Measurements from ENCODE around the gene ZBTB7B.
"Not testable (repeated sequence)": the region's sequence is repeated elsewhere in the genome, so short reads cannot be mapped to it uniquely, and the experiment has no call there.

Gene ZBTB7B

GRCh38 chr1:154969246-154969645 lies 33.4 kb upstream of the ZBTB7B start:
- no peak for DNase-seq

DNA sequence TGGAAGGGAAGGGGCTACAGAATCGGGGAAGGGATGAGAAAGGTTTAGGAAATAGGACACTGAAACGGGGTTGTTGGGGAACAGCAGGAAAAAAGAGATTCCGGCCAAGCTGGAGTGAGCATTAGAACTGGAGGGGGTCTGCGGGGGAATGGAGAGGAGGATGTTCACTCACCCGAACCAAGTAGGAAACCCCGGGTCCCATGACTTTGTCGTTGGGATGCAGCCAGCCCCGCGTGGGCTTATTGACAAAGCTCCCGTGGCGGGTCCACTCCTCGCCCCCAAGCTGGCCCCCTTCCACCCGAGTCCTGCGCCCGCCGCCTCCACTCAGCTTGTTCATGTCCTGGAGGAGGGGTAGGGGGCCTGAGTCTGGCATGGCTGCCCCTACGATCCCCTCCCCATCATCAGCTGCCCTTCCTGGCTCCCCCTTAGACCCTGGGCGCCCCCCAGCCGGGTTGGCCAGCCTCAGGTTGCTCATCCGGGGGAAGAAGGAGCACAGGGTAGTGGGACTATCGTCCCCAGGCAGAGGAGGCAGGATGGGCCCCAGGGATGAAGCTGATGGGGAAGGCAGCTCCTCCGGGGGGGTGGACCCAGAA lies 32.6 kb upstream of the ZBTB7B start:
- no peak for DNase-seq

DNA sequence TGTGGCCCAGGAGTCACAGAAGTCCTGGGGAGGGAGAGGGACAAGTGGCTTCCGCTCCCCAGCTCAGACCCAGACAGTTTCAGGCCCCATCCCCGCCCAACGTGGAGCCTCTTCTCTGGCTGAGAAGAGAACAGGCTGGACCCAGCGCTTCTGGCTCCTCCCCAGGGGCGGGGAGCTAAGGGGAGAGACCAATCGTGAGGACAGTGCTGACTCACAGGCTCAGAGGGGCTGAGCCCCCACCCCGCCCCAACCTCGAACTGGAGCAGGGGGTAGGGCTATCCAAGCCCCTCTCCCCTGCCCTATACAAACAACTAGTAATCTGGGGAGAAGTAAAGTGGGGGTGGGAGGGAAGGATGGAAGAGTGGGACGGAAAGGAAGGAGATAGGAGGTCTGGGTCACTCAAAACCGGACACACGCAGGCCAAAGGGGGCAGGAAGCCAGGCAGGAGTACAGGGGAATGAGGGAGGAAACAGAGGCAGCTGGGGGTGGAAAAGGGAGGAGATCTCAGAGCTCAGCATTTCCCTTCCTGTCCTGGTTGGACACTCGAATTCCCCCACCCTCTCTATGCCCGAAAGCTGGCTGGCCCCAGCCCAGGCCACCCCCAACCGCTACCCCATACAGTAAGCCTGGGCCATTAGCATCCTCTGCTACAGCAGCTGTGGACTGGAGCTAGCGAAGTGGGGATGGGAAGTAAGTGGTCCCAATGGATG lies 31.8 kb upstream of the ZBTB7B start, which contains the start of gene SHC1:
SHC1 (minus strand) TSS at position 117 of the 710 bp plus-strand sequence. CDS start 221 bp downstream, outside the sequence.
- DNase-seq: peak; percentile 61 to 78

GRCh38 chr1:154971341-154971998 lies 31.1 kb upstream of the ZBTB7B start:
- no peak for DNase-seq

DNA sequence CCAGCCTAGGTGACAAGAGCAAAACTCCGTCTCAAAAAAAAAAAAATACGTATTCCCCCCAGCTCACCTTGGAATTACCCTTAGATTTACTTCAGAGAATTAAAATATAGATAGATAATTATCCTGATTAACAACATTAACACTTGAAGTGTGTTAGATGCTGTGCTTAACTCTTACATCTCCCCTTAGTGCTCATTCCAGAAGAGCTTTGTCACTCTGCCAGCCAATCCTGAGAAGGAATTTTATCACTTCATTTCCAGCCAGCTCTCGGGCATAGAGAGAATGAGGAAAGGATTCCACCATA lies 30.4 kb upstream of the ZBTB7B start:
- no peak for DNase-seq

- peak in 1 of 2 donors; percentile 23 for DNase-seq
Measured at GRCh38 chr1:154972517-154973343, 29.9 kb upstream of the ZBTB7B start.

- DNase-seq: peak; percentile 59 to 61
Measured at GRCh38 chr1:154973344-154974101, 29.1 kb upstream of the ZBTB7B start.

DNA sequence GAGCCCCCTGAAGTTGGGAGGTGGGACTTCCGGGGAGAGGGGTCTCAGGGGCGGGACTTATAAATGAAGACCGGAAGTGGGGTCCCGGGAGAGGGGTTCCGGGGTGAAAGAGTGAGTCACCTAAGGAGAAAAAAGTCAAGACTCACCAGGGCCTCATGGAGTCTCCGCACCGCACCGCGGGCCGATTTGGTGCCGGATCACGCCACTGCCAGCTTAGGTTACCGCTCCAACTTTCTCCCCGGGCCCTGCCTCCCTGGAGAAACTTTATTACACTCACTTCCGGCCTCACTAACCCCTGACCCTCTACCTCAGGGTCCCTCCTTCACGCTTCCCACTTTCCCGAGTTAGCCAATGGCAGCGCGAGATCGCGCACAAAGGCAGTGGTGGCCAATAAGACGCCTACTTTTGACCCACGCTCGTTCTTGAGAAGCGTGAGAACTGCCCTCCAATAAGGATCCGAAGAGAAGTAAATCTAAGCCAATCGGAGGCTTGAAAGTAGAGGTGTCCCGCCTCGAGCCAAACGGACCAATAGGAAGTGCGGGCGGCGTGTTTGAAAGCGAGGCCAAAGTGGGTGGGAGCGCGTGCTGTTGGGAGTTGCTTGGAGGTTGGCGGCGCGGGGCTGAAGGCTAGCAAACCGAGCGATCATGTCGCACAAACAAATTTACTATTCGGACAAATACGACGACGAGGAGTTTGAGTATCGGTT lies 28.3 kb upstream of the ZBTB7B start, which contains the start of gene CKS1B:
CKS1B (plus strand) TSS at position 580 of the 706 bp plus-strand sequence; CDS start at position 645, 65 bp downstream.
- DNase-seq: peak; percentile 98 to 99

GRCh38 chr1:154974808-154975408 lies 27.7 kb upstream of the ZBTB7B start:
- peak; percentile 87 to 90 for DNase-seq

GRCh38 chr1:154975409-154976059 lies 27.1 kb upstream of the ZBTB7B start:
- no peak for DNase-seq

DNA sequence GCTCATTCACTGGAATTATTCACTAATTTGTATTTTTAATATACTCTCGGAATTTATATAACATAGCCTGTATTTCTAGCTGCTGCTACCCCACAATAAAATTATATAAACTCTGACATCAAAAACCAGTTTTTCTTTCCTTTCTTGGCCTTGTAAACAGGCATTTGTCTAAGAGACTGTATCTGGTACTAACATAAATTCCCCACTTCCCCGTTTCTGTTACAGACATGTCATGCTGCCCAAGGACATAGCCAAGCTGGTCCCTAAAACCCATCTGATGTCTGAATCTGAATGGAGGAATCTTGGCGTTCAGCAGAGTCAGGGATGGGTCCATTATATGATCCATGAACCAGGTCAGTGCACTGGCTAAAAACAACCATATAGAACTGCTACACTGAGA lies 24.8 kb upstream of the ZBTB7B start:
- not testable (repeated sequence) for DNase-seq

DNA sequence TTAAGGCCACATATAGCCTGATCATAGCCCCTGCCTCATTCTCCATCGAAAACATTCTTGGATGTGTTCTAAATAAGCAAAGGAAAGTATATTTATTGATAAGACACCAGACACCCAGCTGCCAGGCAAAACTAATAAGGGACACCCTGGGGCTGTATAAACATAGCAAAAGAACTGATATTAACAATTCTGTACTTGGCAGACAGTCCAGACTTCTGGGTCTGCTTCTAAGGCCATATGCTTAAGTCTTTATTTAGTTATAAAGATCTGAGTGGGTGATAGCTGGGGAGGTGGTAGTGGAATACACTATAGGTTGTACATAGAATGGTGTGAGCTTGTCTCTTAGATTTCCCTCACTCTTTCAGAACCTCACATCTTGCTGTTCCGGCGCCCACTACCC lies 24.2 kb upstream of the ZBTB7B start:
- no peak for DNase-seq

DNA sequence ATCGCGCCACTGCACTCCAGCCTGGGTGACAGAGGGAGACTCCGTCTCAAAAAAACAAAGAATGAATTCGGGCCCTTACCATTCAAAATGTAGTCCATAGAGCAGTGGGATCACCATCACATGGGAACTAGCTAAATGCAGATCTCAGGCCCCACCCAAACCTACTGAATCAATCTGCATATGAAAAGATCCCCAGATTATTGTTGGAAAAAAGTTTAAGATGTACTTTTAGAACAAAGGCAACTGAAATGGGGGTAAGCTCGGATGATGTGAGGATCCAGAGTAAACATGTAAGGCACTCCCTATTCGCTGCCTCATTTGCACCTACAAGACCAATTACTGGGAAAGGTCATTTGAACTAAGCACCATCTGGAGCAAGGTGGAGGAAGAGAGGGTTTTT lies 20.3 kb upstream of the ZBTB7B start:
- DNase-seq: no peak

GRCh38 chr1:154982897-154983648 lies 19.5 kb upstream of the ZBTB7B start, which contains the start of gene FLAD1:
FLAD1 (plus strand) TSS chr1:154983344; CDS start chr1:154983695, 351 bp downstream.
- peak; percentile 96 to 99 for DNase-seq

GRCh38 chr1:154983776-154984466 lies 18.7 kb upstream of the ZBTB7B start:
- DNase-seq: no peak

DNA sequence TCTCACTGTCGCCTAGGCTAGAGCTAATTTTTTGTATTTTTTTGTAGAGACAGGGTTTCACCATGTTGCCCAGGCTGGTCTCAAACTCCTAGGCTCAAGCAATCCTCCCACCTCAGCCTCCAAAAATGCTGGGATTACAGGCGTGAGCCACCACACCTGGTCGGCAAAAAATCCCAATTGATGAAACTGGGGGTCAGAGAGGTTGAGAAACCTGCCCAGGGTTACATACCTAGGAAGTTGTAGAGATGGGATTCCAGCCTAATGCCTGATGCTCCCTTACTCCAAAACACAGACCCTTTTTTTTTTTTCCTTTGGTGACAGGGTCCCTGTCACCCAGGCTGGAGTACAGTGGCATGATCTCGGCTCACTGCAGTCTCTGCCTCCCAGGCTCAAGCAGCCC lies 15.9 kb upstream of the ZBTB7B start:
- not testable (repeated sequence) for DNase-seq

- no peak for DNase-seq
Measured at GRCh38 chr1:154987326-154987725, 15.3 kb upstream of the ZBTB7B start.

DNA sequence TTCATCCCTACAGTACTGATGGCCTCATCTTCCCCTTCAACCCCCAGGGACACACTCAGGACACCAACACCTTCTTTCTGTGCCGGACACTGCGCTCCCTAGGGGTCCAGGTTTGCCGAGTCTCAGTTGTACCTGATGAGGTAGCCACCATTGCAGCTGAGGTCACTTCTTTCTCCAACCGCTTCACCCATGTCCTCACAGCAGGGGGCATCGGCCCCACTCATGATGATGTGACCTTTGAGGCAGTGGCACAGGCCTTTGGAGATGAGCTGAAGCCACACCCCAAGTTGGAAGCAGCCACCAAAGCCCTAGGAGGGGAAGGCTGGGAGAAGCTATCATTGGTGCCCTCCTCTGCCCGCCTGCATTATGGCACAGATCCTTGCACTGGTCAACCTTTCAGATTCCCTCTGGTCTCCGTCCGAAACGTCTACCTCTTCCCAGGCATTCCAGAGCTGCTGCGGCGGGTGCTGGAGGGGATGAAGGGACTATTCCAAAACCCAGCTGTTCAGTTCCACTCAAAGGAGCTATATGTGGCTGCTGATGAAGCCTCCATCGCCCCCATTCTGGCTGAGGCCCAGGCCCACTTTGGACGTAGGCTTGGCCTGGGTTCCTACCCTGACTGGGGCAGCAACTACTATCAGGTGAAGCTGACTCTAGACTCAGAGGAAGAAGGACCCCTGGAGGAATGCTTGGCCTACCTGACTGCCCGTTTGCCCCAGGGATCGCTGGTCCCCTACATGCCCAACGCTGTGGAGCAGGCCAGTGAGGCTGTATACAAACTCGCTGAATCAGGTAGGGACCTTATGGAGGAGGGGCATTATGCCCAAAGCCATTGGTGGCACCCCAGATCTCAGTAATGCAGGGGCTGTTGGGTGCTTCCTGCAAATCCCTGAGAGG lies 14.3 kb upstream of the ZBTB7B start:
- no peak for DNase-seq
